ENCODE measurements around the gene GRK6. TPM values are rescaled to one million over a fixed set of nuclear protein-coding genes. Genes with fewer than 3 reads are reported as not detected.

Gene GRK6
- total and polyA plus RNA-seq, 2 experiments from 2014 or later: 13.0 to 56.8 TPM

DNA sequence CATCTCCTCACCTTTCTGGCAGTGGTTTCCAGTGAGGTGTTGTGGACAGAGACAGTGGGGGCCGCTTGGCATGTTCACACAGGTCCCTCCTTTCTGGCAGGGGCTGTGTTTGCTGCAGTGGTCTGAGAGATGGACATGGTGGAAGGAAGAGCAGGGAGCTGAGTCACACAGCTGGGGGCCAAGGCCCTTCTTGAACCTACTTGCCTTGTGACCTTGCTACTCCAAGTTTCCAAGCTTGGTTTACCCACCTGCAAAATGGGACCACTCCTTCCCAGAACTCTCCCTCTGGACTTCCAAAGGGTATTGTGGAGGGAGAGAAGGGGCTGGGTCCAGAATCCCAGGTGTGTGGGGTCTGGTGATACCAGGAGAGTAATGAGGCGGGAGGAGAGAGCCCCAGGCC, 21.2 kb upstream of the GRK6 start:
- no peak overlapping the region for H3K27ac ChIP-seq (ENCODE audit: low read depth)
- Mint-ChIP-seq H3K27me3 (ENCODE audit: insufficient read depth, low read depth, poor library complexity) (peaks cover 64% of the 10 kb centered on the region), H3K4me3 (peak overlapping the region; percentile 57; the same call in 1 of the 3 replicates)

More for the DNA sequence above, 21.2 kb upstream of the GRK6 start:
- Mint-ChIP-seq H3K9me3 (no peaks in the 10 kb centered on the region), H3K36me3 (ENCODE audit: low read depth) (no peaks in the 10 kb centered on the region), H3K27ac (no peak overlapping the region), H3K4me1 (peaks cover 12% of the 10 kb centered on the region; the same call in 2 of the 3 replicates)
- H3F3A ChIP-seq (replicated peaks; ENCODE audit: low read depth): peaks cover 16% of the 10 kb centered on the region
- no peak overlapping the region for H3K4me3 ChIP-seq
- H3K79me2 ChIP-seq (replicated peaks; ENCODE audit: insufficient read depth): no peaks in the 10 kb centered on the region
- H3K36me3 ChIP-seq (ENCODE audit: insufficient read depth): no peaks in the 10 kb centered on the region
- TF ChIP-seq, protein P1, sequence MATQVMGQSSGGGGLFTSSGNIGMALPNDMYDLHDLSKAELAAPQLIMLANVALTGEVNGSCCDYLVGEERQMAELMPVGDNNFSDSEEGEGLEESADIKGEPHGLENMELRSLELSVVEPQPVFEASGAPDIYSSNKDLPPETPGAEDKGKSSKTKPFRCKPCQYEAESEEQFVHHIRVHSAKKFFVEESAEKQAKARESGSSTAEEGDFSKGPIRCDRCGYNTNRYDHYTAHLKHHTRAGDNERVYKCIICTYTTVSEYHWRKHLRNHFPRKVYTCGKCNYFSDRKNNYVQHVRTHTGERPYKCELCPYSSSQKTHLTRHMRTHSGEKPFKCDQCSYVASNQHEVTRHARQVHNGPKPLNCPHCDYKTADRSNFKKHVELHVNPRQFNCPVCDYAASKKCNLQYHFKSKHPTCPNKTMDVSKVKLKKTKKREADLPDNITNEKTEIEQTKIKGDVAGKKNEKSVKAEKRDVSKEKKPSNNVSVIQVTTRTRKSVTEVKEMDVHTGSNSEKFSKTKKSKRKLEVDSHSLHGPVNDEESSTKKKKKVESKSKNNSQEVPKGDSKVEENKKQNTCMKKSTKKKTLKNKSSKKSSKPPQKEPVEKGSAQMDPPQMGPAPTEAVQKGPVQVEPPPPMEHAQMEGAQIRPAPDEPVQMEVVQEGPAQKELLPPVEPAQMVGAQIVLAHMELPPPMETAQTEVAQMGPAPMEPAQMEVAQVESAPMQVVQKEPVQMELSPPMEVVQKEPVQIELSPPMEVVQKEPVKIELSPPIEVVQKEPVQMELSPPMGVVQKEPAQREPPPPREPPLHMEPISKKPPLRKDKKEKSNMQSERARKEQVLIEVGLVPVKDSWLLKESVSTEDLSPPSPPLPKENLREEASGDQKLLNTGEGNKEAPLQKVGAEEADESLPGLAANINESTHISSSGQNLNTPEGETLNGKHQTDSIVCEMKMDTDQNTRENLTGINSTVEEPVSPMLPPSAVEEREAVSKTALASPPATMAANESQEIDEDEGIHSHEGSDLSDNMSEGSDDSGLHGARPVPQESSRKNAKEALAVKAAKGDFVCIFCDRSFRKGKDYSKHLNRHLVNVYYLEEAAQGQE (IDR thresholded peaks at IDR 0.05; ENCODE audit: unreplicated experiment): no peak
- TF ChIP-seq ZNF114 (CRISPR knock-in tag; IDR thresholded peaks at IDR 0.05) (no peak), EZH2phosphoT487 (IDR thresholded peaks at IDR 0.05; ENCODE audit: unreplicated experiment) (no peak), ZNF462 (CRISPR knock-in tag; IDR thresholded peaks at IDR 0.05) (no peak), STAT1 (IDR thresholded peaks at IDR 0.05; ENCODE audit: unreplicated experiment) (no peak), CTCF (conservative IDR thresholded peaks at IDR 0.05; ENCODE audit: low read depth in 2 of 2) (no peak), NANOG (IDR thresholded peaks at IDR 0.05; ENCODE audit: borderline replicate concordance) (no peak), JUNB (IDR thresholded peaks at IDR 0.05; ENCODE audit: unreplicated experiment) (no peak), ZNF331 (CRISPR knock-in tag; IDR thresholded peaks at IDR 0.05; ENCODE audit: low read depth) (no peak), CREB1 (CRISPR knock-in tag; IDR thresholded peaks at IDR 0.05; ENCODE audit: low read depth) (no peak), EZH2 (IDR thresholded peaks at IDR 0.05; ENCODE audit: low read depth, unreplicated experiment) (no peak), POLR2AphosphoS5 (IDR thresholded peaks at IDR 0.05; ENCODE audit: low read depth) (no peak)
- TF ChIP-seq, protein P2, sequence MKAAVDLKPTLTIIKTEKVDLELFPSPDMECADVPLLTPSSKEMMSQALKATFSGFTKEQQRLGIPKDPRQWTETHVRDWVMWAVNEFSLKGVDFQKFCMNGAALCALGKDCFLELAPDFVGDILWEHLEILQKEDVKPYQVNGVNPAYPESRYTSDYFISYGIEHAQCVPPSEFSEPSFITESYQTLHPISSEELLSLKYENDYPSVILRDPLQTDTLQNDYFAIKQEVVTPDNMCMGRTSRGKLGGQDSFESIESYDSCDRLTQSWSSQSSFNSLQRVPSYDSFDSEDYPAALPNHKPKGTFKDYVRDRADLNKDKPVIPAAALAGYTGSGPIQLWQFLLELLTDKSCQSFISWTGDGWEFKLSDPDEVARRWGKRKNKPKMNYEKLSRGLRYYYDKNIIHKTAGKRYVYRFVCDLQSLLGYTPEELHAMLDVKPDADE (IDR thresholded peaks at IDR 0.05): no peak
- ATAC-seq (no peak), DNase-seq (ENCODE audit: low spot score) (no peak)
- H2AFZ ChIP-seq: no peak overlapping the region
- H3K9me2 ChIP-seq (ENCODE audit: insufficient read depth): peaks cover 3% of the 10 kb centered on the region; the same call in 1 of the 2 replicates
- H4K20me1 ChIP-seq (replicated peaks; ENCODE audit: insufficient read depth): no peaks in the 10 kb centered on the region
- H3K27me3 ChIP-seq (ENCODE audit: insufficient read depth): peaks cover 79% of the 10 kb centered on the region
- H3K4me1 ChIP-seq (ENCODE audit: insufficient read depth): peaks cover 6% of the 10 kb centered on the region; the same call in 1 of the 2 replicates
- H3K4me2 ChIP-seq: no peak overlapping the region

Data from GM23338 (cell line).